Measurements from ENCODE around the gene L3MBTL2.
"Not testable (repeated sequence)": the region's sequence is repeated elsewhere in the genome, so short reads cannot be mapped to it uniquely, and the experiment has no call there.

L3MBTL2 gene

DNA sequence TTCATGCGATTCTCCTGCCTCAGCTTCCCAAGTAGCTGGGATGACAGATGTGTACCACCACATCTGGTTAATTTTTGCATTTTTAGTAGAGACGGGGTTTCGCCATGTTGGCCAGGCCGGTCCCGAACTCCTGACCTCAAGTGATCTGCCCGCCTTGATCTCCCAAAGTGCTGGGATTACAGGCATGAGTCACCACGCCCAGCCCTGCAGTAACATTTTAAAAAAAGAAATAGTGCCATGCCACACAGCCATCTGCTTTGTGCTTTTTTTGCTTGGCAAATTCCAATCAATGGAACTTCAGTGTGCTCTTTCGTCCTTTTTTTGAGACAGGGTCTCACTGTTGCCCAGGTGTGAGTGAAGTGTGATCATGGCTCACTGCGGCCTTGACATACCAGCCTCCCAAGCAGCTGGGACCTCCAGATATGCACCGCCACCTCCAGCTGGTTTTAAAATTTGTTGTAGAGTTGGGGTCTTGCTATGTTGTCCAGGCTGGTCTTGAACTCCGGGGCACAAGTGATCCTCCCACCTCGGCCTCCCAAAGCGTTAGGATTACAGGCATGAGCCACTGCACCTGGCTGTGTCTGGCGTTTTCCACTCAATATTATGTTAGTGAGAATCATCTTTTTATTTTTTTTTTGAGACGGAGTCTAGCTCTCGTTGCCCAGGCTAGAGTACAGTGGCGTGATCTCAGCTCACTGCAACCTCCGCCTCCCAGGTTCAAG lies 37.4 kb downstream of the L3MBTL2 start:
- DNase-seq: no peak

DNA sequence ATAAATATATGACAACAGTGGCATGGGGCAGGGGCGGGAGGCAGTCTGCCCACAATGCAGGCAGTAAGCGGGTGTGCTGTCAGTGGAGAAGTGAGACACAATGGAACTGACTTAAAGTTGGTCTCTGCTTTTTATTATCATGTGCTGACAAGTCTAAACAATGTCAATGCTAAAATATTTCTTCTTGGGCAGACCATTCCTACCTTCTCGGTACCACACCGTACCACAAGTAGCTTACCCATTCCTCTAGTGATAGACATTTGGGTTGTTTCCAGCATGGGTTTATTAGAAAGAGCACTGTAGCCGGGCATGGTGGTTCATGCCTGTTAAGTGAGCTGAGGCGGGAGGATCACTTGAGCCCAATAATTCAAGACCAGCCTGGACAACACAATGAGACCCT lies 38.2 kb downstream of the L3MBTL2 start:
- DNase-seq: no peak

DNA sequence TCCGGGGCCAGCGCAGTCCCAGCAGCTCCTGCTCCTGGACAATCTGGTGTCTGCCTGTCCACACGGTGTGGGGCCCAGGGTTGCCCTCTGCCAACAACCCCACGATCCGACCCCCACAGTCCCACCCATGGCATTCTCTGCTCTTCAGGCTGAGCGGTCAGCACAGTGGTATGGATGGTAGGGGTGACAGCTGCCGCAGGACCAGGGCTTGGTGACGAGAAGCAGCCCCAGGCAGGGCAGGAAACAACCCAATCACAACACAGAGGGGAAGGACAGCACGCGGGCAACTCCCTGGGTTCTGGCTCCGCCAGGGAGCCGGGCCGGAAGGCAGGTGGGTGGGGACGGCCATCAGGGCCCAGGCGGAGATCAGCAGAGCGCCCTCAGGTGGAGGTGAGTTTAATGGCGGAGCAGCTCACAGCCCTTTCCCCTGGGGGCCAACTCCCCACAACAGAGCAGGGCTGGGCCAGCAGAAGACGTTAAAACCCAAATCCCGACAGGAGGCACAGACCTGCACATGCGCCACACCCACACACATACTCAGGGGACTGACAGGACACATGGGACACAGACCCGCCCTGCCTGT lies 40.9 kb downstream of the L3MBTL2 start:
- no peak for DNase-seq

DNA sequence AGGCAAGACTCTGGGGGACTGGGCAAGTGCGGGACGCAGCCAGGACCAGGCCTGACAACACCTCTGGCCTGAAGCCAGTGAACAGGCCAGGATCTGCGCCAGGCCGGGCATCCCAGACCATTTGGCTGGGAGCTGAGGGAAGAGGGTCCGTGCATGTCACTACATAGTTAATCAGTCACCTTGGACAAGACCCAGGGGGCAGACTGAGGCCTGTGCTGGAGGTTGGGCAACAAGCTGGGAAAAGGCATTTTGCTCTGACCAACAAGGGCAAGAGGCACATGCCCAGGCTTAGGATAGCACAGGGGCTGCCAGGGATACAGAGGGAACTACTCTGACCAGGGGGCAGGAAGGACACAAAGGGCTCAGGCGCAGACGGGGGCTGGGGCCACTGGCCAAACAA lies 42.6 kb downstream of the L3MBTL2 start:
- no peak for DNase-seq

DNA sequence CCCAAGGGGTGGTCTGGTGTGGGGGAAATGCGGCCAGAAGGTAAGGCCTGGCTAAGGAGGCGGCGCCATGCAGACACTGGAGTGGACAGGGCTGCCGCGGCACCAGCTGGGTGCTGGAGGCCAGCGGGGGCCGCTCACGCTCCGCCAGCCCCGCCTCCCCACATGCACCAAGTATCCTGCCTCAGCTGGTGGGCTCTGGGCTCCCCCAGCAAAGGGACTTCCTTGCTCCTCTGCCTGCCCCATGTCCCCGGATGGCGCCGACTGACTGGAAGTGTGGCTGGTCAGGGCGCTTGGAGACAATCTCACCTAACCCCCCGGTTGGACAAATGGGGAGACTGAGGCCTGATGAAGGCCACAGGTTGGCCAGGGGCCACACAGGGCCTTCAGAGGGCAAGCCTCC lies 43.2 kb downstream of the L3MBTL2 start:
- no peak for DNase-seq

DNA sequence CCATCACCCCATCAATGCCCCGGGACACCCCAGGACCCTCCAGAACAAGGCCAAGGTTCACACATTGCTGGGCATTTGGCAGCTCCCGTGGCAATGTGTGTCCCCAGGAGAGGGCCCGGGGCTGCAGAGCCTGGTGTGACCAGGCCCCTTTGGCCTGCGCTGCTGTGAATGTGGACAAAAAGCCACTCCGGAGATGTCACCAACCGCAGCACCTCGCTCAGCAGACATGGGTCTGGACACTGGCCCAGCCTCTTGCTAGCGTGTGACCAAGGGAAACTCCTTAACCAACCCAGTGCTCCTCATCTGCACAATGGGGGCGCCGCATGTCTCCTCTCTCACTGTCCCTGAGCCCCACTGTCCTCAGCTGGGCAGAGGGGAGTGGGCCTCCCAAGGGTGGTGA lies 43.6 kb downstream of the L3MBTL2 start:
- no peak for DNase-seq

DNA sequence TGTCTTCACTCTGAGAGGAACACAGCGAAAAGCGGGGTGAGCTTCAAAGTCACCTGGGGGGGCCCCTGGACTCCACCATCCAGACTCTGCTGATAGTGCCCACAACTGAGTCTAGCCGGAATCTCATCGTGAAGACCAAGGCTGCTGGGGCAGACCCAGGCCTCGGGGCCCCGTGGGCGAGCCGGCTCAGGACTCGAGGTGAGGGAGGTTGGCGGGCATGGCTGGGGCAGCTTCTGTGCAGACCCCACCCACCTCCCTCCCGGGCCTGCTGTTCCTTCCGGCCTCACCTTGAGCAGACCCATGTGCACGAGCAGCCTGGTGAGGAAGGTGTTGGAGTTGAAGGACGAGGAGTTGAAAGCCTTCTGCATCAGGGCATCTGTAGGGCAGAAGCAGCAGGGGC lies 44.3 kb downstream of the L3MBTL2 start:
- DNase-seq: no peak

DNA sequence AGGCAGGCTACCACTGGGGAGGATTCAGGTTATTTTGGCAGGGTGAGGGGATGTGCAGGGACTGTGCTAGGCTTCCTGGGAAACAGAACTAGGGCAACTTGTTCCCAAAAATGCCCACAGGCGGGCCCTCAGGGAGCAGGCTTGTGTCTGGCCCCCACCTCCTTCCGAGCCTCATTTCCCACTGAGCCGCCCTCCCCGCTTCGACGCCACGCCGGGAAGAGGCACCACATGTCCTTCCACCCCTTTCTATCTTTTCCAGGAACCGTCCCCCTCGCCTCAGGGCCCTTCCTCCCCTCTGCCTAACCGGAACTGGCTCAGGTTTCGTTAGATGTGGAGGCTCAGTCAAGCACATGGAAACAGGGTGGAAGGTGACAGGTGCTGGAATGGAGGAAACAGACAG lies 45.0 kb downstream of the L3MBTL2 start:
- DNase-seq: no peak

DNA sequence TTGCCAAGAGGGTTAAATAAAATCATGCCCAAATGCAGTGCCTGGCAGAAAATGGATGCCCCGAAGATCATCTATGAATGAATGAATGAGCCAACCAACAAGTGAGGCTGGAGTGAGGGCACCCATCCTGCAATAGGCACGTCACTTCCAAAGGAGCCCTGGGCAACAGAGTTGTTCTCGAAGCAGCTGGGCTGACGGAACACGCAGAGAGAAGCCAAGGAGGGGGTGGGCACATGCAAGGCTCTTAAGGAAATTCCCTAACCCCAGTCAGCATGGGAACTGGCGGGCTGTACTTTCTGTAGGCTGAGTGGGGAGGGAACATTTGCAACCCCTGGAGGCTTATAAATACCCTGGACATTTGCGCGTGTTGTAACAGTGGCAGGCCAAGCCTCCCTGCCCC lies 47.3 kb downstream of the L3MBTL2 start:
- no peak for DNase-seq

DNA sequence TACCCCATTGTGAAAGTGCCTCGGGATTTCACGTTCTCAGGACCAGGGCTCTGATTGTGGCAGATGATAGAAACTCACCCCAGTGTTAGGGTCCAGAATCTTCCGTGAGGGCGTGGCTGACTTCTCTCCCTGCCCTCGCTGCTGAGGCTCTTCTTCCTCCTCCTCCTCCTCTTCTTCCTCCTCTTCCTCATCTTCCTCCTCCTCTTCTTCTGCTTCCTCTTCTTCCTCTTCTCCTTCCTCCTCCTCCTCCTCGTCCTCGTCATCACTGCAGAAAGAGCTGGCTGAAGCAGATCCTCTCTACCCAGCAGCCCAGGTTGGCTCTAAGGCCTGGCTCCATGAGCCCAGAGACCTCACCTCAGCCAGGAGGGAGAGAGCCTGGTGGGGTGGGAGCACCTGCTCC lies 49.1 kb downstream of the L3MBTL2 start:
- DNase-seq: no peak

DNA sequence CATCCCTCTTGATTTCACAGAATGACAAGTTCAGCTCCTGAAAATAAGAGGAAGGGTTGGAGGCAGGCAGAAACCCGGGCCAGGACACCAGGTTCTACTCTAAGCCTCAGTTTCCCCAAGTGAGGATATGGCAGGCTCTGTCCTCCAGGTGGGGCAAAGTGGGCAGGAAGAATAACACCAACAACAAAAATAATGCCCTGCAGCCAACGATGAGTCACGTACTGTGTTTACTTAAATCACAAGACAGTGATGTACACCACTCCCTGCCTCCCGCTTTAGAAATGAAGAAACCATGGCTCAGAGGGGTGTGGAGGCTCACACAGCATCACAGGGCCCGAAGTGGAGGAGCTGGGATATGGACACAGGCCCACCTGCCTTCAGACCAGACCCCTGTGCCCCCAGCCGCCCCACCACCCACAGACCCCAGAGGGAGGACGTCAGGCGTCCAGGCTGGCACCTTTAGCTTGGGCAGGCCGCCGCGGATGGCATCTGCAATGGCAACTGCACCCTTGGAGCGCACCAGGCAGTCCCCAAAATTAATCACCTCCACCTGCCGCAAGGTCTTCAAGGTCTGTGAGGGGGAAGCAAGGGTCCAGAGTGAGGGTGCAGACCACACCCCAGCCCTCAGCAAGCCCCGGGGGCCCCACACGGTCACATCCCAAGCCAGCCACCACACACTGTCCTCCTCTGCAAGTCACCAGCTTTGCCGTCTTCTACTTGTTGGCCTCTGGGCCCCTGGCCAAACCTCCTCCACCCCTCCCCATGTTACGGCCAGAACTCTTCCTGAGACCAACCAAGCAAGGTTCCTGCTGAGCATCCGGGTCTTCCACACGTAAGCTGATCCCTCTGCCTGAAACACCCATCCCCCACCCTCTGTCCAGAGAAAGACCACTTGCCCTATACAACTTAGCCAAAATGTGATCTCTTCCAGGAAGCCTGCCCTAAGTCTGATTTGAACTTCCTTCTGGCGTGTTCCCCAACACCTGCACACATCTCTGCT lies 51.4 kb downstream of the L3MBTL2 start:
- no peak for DNase-seq

DNA sequence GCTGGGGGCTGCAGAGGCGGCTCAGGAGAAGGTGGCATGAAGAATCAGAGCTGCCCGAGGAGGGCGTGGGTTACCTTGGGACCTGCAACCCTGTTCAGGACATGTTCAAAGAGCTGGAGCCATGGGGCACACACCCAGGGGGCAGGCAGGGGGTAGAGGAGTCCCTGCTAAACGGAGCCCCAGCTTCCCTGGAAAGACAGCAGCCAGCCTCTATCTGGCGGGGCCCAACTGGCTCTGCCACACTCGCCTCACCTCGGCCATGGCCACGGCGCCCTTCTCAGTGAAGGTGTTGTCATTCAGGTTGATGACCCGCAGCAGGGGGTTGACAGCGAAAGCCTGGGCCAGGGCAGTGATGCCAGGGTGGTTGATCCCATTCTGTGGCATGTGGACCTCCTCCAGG lies 52.6 kb downstream of the L3MBTL2 start:
- no peak for DNase-seq

DNA sequence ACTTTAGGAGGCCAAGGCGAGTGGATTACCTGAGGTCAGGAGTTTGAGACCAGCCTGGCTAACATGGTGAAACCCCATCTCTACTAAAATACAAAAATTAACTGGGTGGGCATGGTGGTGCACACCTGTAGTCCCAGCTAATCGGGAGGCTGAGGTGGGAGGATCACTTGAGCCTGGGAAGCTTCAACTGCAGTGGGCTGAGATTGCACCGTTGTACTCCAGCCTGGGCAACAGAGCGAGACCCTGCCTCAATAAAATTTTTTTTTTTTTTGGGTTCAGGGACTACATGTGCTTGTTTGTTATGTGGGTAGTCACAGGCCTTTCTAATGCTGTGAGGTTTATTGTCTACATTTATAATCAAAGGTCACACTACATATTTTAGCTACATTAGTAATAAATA lies 54.6 kb downstream of the L3MBTL2 start:
- not testable (repeated sequence) for DNase-seq

DNA sequence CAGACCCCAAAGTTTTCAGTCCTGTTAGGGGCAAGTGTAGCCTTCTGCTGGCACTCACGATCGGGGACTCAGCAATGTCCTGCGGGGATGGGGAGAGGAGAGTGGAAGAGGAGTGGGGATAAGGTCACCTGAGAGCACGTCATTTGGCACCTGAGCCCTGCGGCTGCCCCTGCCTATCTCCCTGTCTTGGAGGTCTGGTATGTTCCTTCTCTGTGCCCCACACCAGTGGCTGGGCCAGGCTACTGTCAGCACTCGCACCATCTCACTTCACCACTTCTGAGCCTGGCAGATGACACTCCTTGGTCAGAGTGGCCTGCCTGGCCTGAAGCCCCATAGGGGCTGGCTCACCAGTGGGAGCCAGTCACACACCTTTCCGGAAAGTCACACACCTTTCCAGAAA lies 55.8 kb downstream of the L3MBTL2 start:
- DNase-seq: no peak

DNA sequence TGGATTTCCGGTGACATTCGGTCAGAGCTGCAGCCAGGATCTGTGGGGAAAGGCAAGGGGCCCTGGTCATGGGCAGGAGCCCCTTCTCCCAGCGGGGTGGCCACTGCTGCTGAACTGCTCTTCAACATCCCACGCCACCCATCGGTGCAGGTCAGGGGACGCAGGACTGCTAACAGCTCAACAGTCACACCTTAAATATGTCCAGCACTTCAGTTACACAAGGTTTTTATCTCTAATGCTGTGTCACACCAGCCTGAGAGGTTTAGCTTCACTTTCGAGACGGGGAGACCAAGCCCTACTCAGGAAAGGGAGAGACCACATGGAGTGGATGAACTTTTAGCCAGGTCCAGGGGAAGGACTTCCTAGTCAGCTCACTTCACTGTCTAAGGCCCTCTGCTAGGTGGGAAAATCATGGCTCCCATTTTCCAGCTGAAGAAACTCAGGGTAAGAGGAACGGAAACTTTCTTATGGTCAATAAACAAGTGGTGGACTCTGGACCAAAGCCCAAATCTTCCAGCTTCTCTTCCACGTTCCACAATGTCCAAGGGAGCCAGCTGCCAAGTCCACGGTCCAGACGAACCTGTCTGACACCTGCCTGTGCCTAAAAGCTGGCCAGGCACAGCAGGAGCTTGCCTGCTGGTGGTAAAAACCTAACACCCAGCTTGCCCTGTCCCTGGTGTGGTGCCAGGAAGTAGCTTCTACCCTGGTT lies 56.6 kb downstream of the L3MBTL2 start:
- DNase-seq: no peak

DNA sequence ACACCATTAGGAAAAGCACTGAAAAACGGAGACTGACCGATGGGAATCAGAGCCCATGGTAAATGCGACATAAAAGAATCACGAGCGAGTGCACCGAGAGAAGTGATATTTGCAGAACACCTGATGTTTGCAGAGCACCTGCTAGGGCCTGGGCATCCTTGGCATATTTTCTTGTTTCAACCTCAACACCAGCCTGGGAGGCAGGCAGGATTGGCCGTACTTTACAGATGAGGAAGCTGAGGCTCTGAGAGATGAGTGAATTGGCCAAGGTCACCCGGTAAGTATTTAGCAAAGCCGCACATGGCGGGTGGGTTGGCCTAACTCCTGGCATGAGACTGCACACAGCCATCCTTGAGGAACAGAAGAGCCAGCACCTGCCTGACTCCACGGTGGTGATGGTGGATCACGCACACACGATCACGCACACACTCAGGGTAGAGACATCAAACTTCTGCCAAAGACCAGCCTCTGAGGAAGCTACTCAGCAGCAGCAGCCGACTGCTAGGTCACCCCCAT lies 57.2 kb downstream of the L3MBTL2 start:
- no peak for DNase-seq

DNA sequence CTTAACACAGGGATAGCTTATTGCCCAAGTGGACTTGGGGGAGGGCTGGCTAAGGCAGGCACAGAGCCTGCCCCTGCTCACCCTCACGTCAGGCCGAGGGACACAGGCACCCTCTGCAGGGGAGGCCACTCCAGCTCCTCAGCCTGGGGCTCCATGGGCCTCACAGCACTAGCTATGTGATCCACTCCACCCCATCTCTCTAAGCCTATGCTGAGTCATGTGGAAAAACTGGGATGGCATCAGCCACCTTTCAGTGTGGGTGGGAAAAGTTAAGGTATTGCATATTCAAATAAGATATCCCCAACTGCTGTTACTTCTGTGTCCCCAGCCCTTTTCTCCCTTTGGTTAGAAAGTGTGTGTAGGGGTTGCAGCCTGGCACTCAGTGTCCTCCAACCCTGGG lies 58.6 kb downstream of the L3MBTL2 start:
- no peak for DNase-seq

DNA sequence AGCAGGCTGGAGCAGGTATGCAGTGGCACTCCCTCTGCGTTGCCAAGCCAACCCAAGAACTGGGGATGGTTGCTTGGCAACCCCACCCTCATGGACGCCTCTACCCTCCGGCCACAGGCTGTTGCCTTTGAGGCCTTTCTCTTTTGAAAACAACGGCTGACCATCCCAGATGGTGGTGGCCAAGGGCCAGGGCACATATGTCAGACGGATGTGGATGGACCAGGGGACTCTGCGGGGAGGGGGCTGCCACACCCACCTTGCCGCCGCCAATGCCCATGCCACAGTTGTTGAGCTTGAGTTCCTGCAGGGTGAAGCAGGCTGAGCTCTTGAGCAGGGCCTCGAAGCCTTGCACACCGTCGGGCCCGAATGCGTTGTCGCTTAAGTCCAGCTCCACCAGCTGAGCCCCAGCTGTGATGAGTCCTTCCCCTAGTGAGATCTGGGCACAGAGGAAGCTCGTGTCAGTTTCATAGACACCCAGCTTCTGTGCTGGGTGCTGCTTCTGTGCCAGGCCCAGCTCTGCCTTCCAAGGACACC lies 59.4 kb downstream of the L3MBTL2 start:
- DNase-seq: no peak

DNA sequence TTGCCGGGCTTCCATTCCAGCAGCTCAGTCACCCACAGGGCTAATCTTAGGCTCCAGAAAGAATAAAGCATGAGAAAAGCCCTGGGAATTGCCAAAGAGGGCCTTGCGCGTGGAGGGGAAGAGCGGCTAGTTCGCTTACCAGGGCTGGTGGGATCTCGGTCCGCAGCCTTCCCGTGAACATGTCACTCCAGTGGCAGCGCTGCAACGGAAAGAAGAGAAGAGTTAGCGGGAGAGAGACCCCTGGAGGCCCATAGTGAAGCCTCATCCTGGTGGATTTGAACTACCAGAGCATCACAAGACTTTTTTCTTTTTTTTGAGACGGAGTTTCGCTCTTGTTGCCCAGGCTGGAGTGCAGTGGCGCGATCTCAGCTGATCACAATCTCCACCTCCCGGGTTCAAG lies 62.8 kb downstream of the L3MBTL2 start:
- DNase-seq: no peak

DNA sequence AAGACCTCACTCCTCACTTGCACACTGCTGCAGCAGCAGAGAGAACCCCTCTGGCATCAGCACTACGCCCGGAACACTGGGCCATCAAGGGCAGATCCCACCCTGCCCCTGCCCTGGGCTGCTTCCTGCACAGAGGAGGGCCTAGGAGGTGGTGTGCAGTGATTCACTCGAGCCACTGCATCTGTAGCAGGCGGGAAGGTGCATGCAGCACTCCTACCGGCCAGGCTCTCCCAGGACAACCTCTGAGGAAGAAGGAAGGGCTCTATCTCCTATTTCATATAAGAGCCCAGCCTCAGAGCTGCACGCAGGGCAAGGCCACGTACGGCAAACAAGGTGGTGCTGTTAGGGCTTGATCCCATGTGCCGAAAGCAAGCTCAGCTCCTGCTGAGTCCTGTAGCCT lies 66.7 kb downstream of the L3MBTL2 start:
- no peak for DNase-seq

DNA sequence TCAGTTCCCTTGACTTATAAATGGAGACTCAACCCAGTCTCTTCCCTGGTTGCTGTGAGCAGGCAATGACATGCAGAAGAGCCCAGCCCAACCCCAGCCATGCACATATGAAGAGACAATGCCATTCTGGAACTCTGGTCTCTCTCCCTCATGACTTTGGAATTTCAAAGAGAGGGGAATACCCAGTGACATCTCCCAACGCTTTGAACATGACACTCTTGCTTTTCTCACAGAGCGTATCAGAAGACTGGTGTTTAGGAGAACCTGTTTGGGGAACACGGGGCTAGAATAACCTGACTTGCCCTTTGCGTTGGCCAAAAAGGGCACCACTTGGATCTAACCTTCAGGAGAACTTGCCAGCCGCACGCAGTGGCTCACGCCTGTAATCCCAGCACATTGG lies 68.0 kb downstream of the L3MBTL2 start:
- DNase-seq: no peak

DNA sequence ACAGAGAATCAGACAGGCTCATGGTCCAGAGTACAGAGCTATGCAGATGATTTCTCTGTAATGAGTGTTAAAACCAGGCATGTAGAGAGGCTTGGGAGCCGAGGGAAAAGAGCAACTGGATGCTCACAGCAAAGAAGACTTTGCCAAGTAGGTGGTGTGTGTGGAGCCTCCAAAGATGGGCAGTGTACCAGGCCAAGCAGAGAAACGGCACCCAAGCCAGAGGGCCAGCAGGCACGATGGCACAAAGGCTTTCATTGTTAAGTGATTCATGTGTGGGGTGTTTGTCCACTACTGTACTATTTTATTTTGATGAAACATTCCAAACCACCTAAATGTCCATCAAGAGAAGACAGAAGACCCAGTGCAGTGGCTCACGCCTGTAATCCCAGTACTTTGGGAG lies 69.7 kb downstream of the L3MBTL2 start:
- DNase-seq: no peak

DNA sequence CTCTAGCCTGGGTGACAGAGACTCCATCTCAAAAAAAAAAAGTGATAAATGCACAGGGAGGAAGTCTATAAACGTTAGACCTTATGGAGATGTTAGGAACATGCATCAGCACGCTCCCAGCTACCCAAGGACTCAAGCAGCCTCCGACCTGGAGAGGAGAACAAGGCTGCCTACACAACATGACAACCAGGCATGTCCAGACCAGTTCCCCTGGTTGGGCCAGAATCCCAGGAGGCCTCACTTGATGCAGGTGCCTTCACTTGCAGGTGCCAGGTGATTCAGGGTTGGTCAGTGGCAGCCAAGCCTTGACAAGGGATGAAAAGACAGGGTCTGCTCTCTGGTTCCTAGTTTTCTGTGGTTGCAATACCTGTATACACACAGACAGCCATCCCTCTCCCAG lies 75.0 kb downstream of the L3MBTL2 start:
- DNase-seq: no peak

Data from activated CD4-positive, alpha-beta T cell treated with anti-CD3 and anti-CD28 coated beads, Interleukin-2, amount 50 U/mL, for 16 hours (primary cell).